GM08714 (cell line): ENCODE results near the gene NUDT17.
"Not testable (repeated sequence)": the region's sequence is repeated elsewhere in the genome, so short reads cannot be mapped to it uniquely, and the experiment has no call there.

ENCODE experiments used
- H3K4me3 ChIP-seq: fragments of 200-500 bp; sonication (Bioruptor generic); 2 replicates; pipeline ENCODE4 v1.5.1; 2014; ENCODE audit warnings: mild to moderate bottlenecking, low read length, inconsistent platforms
- ZNF274 ChIP-seq: IDR thresholded peaks from 2 replicates; pipeline ENCODE4 v1.6.1; 2012; ENCODE audit warnings: mild to moderate bottlenecking, low read depth, low read length

Gene NUDT17, protein sequence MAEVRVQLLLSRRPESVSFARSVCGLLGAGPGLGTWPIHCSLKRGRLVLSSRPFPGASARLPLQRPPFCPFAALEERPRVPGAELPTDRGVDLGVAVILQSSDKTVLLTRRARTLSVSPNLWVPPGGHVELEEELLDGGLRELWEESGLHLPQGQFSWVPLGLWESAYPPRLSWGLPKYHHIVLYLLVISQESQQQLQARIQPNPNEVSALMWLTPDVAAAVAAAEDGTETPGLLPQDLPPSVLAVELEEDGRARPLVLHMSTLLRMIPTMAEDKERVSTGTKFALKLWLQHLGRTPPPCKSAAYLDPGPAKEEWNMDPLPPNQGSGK

DNA sequence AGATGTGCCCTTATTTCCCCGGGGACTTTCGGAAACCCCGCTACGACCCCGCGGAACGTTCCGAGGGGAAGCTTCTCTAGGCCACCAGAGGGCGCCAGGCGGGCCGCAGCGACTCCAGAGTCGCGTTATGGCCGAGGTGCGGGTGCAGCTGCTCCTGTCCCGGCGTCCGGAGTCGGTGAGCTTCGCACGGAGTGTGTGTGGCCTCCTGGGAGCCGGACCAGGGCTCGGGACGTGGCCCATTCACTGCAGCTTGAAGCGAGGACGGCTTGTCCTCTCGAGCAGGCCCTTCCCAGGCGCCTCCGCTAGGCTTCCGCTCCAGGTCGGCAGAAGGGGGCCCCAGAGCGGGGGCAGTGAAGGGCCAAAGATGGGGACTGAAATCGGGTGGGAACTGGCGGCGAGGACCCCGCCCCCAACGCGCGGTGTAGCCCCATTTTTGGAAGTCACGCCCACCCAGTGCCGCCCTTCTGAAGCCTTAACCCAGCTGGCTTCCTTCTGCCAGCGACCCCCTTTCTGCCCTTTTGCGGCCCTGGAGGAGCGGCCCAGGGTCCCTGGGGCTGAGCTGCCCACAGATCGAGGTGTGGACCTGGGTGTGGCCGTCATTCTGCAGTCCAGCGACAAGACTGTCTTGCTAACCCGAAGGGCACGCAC is at the start of gene NUDT17:
Gene NUDT17 (plus strand): TSS at position 117 of the 648 bp plus-strand sequence. CDS start 11 bp downstream, at position 128.
- peak within 1 kb of the TSS; percentile 58; the same call in 1 of the 2 replicates for H3K4me3 ChIP-seq
- no peak for TF ChIP-seq ZNF274

DNA sequence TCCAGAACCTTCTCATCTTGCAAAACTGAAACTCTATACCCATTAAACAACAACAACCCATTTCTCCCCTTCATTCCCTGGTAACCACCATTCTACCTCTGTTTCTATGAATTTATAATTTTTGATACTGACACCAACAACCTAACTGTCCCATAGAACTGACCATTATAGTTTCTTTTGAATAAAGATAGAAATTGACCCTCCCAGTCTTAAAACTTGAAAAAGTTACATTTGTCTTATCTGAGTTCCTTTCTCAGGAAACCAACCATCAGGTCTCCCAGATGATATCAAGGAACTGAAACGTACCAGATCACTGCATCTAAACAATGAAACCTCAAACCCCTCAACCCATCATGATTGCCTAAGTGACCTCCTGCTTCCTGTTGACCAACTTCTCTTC is 48.7 kb upstream of the NUDT17 start:
- no peak overlapping the region for H3K4me3 ChIP-seq
- TF ChIP-seq ZNF274, result no peak

DNA sequence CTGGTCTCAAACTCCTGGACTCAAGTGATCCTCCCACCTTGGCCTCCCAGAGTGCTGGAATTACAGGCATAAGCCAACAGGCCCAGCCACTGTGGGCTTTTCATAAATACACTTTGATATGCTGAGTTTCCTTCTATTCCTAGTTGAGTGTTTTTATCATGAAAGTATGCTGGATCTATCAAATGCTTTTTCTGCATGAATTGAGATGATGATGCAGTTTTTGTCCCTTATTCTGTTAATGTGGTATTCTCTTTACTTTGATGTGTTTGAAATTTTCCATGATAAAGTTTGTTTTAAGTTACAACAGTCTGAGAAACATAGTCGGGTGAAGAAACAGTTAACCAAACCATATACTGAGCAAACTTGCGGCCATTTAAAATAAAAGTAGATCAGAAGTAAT is 45.6 kb upstream of the NUDT17 start:
- no peak overlapping the region for H3K4me3 ChIP-seq
- TF ChIP-seq ZNF274, result no peak

DNA sequence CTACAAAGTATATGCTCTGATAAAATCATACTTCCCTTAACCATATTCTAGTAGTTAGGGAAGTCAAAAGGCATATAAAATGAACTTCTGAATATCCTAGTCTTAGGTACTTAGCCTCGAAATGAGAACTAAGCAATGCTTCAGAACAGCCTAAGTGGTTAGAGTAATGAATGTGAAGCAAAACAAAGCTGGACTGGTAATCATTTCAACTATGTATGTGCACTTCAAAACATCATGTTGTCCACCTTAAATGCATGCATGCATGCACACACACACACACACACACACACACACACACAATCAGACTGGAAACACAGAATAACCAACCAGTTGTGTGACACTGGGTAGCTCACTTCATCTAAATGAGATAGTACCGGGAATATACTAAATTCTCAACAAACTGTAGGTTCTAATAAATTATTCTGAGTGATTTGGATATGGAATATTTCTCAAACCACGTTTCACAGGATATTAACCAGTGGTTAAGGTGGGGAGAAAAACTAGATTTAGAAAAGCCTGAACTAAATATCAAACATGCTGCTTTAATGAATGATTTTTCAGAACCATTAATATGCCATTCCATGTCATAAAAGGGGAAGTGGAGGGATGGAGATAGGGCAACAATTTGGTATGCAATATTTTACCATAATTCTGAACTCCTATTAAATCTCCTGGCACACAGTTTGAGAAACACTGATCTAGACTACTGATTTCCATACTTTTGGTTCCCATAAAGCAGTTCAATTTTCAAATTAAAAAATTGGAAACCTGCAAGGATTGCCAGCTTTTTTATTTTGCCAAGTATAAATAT is 41.0 kb upstream of the NUDT17 start:
- no peak for TF ChIP-seq ZNF274
- no peak overlapping the region for H3K4me3 ChIP-seq

DNA sequence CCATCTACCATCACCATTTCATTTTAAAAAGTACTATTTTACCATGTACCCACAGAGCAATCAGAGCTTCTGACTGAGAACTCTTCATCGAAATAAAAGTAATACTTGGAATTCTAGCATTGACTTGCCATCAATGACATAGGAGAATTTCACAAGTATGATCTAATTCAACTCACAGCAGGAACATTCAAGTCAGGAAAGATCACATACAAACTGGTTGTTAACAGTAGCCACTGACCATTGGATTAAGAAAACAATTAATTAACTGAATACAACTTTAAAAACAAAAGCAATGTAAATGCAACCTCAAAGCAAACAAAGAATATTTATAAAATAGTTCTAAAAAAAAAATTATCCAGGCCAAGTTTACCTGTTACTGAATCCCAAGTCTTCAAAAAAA is 40.4 kb upstream of the NUDT17 start:
- no peak overlapping the region for H3K4me3 ChIP-seq
- no peak for TF ChIP-seq ZNF274

DNA sequence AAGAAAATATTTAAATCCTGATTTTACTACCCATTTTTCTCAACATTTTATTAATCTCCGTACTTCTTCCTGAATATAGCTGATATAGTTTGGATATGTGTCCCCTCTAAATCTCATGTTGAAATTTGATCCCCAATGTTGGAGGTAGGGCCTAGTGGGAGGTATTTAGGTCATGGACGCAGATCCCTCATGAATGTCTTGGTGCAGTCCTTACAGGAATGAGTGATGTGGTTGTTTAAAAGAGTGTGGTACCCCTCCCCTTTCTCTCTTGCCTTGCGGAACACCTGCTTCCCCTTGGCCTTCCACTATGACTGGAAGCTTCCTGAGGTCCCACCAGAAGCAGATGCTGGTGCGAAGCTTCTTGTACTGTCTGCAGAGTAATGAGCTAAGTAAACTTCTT is 39.0 kb upstream of the NUDT17 start:
- no peak for TF ChIP-seq ZNF274
- H3K4me3 ChIP-seq, result no peak overlapping the region

DNA sequence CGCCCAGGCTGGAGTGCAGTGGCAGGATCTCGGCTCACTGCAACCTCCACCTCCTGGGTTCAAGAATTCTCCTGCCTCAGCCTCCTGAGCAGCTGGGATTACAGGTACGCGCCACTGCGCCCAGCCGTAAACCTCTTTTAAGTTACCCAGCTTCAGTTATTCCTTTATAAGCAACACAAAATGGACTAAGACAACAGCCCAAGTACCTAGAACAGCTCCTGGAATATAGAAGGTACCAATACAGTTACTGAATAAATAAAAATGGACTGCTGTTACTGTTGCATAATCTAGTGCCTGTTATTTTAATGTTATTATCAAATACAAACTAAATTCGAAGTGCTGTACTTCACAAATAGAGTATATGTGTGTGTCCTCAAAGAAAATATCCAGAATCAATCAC is 38.6 kb upstream of the NUDT17 start:
- no peak for TF ChIP-seq ZNF274
- H3K4me3 ChIP-seq, result no peak overlapping the region

DNA sequence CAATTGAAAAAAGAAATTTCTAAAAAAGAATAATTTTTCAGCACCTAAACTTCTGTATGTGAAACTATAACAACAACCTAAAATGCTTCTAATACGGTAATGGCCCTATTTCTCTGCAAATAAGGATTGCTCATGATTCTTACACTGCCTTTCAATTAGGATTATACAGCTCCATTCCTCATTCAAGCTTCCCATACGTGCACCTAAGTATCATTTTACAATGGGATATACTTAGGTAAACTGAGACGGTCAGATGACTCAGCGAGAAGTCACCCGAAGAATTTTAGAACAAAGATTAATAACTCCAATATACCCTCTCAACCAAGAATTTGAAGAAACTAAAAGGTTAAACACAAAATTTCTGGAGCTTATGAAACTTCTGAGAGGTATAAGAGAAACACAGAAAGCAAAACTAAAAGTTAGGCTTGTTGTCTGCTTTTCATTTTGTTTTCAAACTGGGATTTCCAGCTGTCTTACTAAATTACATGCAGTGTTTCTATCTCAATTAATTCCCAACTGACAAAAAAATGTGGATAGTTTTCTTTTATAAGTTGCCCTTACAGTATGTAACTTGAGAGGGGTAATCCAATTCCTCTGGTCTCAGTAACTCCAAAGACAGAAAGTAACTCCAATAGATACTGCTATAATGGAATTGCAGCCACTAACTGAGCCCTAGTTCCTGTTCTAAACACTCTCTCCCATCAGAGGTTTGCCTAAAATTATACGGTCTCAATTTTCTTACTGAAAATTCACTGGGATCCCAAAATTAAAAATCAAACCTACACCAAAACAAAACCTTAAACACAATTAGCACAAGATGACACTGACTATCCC is 32.2 kb upstream of the NUDT17 start:
- not testable (repeated sequence) for H3K4me3 ChIP-seq

DNA sequence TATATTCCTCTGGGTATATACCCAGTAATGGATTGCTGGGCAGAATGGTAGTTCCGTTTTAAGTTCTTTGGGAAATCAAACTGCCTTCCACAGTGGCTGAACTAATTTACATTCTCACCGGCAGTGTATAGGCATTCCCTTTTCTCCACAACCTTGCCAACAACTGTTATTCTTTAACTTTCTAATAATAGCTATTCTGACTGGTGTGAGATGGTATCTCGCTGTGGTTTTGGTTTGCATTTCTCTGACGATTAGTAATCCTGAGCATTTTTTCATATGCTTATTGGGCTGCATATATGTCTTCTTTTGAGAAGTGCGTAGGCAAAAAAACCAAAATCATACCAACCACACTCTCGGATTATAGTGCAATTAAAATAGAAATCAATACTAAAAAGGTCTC is 27.3 kb upstream of the NUDT17 start:
- H3K4me3 ChIP-seq, result not testable (repeated sequence)

DNA sequence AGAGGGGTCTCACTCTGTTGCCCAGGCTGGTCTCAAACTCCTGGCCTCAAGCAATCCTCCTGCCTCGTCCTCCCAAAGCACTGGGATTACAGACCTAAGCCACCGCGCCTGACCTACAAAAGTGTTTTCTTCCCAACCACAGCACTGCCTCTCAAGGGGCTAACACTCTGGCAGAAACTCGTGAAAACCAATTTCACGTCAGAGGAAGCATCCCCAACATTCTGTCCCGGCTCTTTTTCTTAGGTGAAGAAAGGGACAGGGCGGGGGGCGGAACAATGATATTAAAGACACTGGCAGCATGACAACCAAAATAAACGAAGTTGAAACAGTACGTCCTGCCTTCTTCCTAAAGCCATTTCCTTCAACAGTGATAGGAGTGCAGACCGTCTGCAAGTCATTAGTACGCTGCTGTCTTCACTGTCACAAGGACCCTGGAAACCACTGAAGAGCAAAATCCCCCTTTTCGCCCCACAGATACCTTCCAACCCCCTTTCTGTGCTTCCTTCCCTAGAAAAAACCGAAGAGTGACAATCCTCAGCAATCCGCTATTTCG is 22.6 kb upstream of the NUDT17 start:
- not testable (repeated sequence) for H3K4me3 ChIP-seq

DNA sequence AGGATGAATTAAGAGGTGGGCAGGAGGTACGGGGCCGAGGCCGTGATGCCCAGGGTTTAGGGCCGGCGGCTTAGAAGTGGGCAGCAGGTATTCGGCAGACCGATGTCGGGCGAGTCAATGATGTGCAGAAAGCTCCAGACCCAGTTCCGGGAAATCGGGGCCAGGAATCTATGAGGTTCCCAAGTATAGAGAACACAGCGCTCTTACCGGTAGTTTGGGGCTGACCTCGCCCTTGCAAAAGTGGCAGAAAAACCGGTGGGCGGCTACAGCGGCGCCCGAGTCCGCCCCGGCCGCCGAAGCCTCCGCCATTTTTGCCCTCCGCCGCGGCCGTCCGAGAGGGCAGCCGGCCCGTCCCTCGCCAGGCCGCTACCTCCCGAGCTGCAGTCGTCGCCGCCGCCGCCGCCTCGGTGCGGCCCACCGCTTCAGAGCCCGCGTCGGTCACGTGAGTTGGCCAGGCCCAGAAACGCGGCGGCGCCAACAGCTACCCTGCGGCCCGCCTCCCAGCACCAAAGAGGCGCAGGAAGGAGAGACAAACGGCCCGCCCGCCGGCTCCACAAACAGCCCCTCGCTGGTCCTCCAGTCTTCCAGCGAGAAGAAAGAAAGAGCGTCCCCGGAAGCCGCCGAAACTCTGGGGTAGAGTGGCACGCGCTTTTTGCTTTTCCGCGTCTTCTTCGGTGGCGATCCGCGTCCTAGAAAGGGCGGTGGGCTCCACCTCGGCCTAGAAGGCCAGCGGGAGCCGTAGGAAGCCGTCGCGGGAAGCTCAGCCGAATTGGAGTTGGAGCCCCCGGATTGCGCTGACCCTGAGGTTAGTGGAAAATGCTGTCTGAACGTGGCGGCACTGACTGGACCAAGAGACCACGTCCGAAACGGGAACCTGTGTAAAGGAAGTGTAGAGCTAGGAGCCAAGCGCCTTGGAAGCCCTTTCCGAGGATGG is 21.6 kb upstream of the NUDT17 start, which contains the start of the genes POLR3C and RNF115:
Gene POLR3C (plus strand): TSS at position 636 of the 934 bp plus-strand sequence. CDS start 1,577 bp downstream, outside the sequence.
Gene RNF115 (minus strand): TSS at position 531 of the 934 bp plus-strand sequence. CDS start 222 bp downstream, at position 309.
- no peak for TF ChIP-seq ZNF274

DNA sequence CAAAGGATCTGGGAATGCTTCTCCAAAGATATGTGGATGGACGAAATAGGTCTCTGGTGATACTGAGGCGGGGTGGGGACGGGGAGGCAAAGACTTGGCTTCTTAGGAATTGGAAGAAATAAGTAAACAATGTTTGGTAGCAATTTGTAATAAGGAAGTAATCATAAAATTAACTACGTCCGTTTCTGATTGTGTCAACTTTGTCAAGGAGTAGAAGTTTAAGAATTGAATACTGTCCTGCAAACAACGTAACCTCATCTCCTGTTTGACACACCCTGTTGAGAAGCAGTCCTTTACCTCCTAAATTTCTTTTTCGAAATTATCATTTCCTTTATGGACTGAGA is 21.0 kb upstream of the NUDT17 start:
- H3K4me3 ChIP-seq, result peak overlapping the region; percentile 97
- TF ChIP-seq ZNF274, result no peak

More for the DNA sequence above, 21.6 kb upstream of the NUDT17 start, which contains the start of the genes POLR3C and RNF115:
- peak within 1 kb of the TSS; percentile 97 for H3K4me3 ChIP-seq
